A673 (cell line): Measurements from ENCODE around the gene PHAF1. TPM values are rescaled to one million over a fixed set of nuclear protein-coding genes. Genes with fewer than 3 reads are reported as not detected.
"Not testable (repeated sequence)": the region's sequence is repeated elsewhere in the genome, so short reads cannot be mapped to it uniquely, and the experiment has no call there.

Experiments
- BruUV-seq: library from RNA; stranded (reverse); fragments of 400-500 nt; replicated peaks from 2 replicates; lab custom pipeline; 2021; lab: Mats Ljungman, UMichigan
- CTCF ChIA-PET: fragments of 300-600 bp; sonication (Branson Sonifier 250); formaldehyde crosslinking; loops from one replicate; lab custom pipeline; 2022; ENCODE audit warnings: antibody characterized with exemption; lab: Charles Lee
- POLR2A ChIA-PET: fragments of 300-600 bp; sonication (Branson Sonifier 250); formaldehyde crosslinking; loops from one replicate; lab custom pipeline; 2022; ENCODE audit warnings: antibody characterized with exemption; ENCODE audit not compliant: low non-redundant PET; lab: Charles Lee
- DNase-seq: peaks from one replicate; pipeline ENCODE4 v3.0.0-alpha.2; 2015; ENCODE audit warnings: low spot score
- H3K27ac ChIP-seq: fragments of 200-600 bp; sonication (generic); 2 replicates; pipeline ENCODE4 v1.5.1; 2016; ENCODE audit warnings: mixed run types, low read depth, mild to moderate bottlenecking, mixed read lengths, antibody characterized with exemption, low read length; ENCODE audit not compliant: poor library complexity, severe bottlenecking
- H3K27me3 ChIP-seq: fragments of 200-600 bp; sonication (generic); replicated peaks from 2 replicates; pipeline ENCODE4 v1.6.1; 2017; ENCODE audit warnings: mixed run types, low read depth, mild to moderate bottlenecking, mixed read lengths, antibody characterized with exemption, low read length; ENCODE audit not compliant: insufficient read depth, poor library complexity
- H3K36me3 ChIP-seq: fragments of 200-600 bp; sonication (generic); 2 replicates; pipeline ENCODE4 v1.6.1; 2016; ENCODE audit warnings: mixed run types, mild to moderate bottlenecking, mixed read lengths, antibody characterized with exemption, low read length; ENCODE audit not compliant: insufficient read depth, poor library complexity, severe bottlenecking
- H3K4me1 ChIP-seq: fragments of 200-600 bp; sonication (generic); 2 replicates; pipeline ENCODE4 v1.6.1; 2017; ENCODE audit warnings: mixed run types, mild to moderate bottlenecking, mixed read lengths, antibody characterized with exemption, low read length; ENCODE audit not compliant: insufficient read depth, poor library complexity, severe bottlenecking
- H3K4me3 ChIP-seq: fragments of 200-600 bp; sonication (generic); 2 replicates; pipeline ENCODE4 v1.5.1; 2016; ENCODE audit warnings: low read depth, mixed run types, mild to moderate bottlenecking, mixed read lengths, low read length; ENCODE audit not compliant: poor library complexity, severe bottlenecking
- H3K9me3 ChIP-seq: fragments of 200-600 bp; sonication (generic); 2 replicates; pipeline ENCODE4 v1.6.1; 2016; ENCODE audit warnings: mixed run types, low read depth, mild to moderate bottlenecking, mixed read lengths, antibody characterized with exemption, low read length; ENCODE audit not compliant: poor library complexity, severe bottlenecking
- CTCF ChIP-seq: fragments of 300-800, 200-600 bp; sonication (generic); conservative IDR thresholded peaks from 2 replicates; pipeline ENCODE4 v1.5.1; 2017; ENCODE audit warnings: low read depth, mild to moderate bottlenecking, antibody characterized with exemption, low read length, moderate library complexity, mixed read lengths
- EZH2 ChIP-seq: fragments of 200-600 bp; sonication (generic); IDR thresholded peaks from 2 replicates; pipeline ENCODE4 v1.6.1; 2017; ENCODE audit warnings: borderline replicate concordance, low read depth, mild to moderate bottlenecking, mixed read lengths, antibody characterized with exemption, low read length; ENCODE audit not compliant: poor library complexity, severe bottlenecking
- intact Hi-C: fragments of 100-400 bp; cut with micrococcal nuclease; formaldehyde crosslinking; loops from one replicate; pipeline ENCODE4 v1.10.0; 2022; ENCODE audit not compliant: unreplicated experiment
- total RNA-seq: library from RNA; stranded (reverse); gene quantifications from 2 replicates; pipeline ENCODE4 v1.2.3, GENCODE V29; 2021

PHAF1 gene
- total RNA-seq, 1 experiment from 2014 or later: 23.2 TPM

GRCh38 chr16:67117716-67118115, 8.0 kb downstream of the PHAF1 start:
- Histone ChIP-seq H3K27ac (no peak overlapping the region), H3K36me3 (peaks cover 12% of the 10 kb centered on the region), H3K4me3 (no peak overlapping the region), H3K27me3 (no peaks in the 10 kb centered on the region), H3K4me1 (no peaks in the 10 kb centered on the region), H3K9me3 (no peaks in the 10 kb centered on the region)
- POLR2A ChIA-PET: interaction anchor here (0.6 kb wide), 1 partner anchor 955 kb away, joined by 4 read pairs; no protein-coding TSS in a partner anchor
- TF ChIP-seq CTCF (no peak), EZH2 (no peak)
- CTCF ChIA-PET: no interaction called here
- intact Hi-C loops: no loop called here
- no TSS peak for BruUV-seq
- DNase-seq: no peak

GRCh38 chr16:67120025-67120424, 10.3 kb downstream of the PHAF1 start:
- no peaks in the 10 kb centered on the region for H3K4me1 ChIP-seq
- ChIA-PET CTCF (interaction anchor here (1.8 kb wide), 1 partner anchor 102 kb away, joined by 4 read pairs; no protein-coding TSS in a partner anchor), POLR2A (interaction anchor here (0.6 kb wide), 1 partner anchor 12 kb away, joined by 20 read pairs; no protein-coding TSS in a partner anchor)
- H3K4me3 ChIP-seq: no peak overlapping the region
- H3K27me3 ChIP-seq: no peaks in the 10 kb centered on the region
- H3K36me3 ChIP-seq: peaks cover 23% of the 10 kb centered on the region
- no TSS peak for BruUV-seq
- DNase-seq: no peak
- intact Hi-C loops: no loop called here
- H3K27ac ChIP-seq: no peak overlapping the region
- TF ChIP-seq EZH2 (no peak), CTCF (no peak)
- no peaks in the 10 kb centered on the region for H3K9me3 ChIP-seq

- intact Hi-C loops, H3K27me3 ChIP-seq, CTCF ChIA-PET, H3K27ac ChIP-seq, H3K4me1 ChIP-seq, H3K9me3 ChIP-seq, BruUV-seq, H3K4me3 ChIP-seq, DNase-seq, POLR2A ChIA-PET: not testable (repeated sequence)
- H3K36me3 ChIP-seq: peaks cover 26% of the 10 kb centered on the region
These were observed 13.1 kb downstream of the PHAF1 start for GRCh38 chr16:67122799-67123198.

- CTCF ChIA-PET: no interaction called here
- Histone ChIP-seq H3K9me3 (no peaks in the 10 kb centered on the region), H3K4me3 (no peak overlapping the region), H3K4me1 (no peaks in the 10 kb centered on the region), H3K27me3 (no peaks in the 10 kb centered on the region), H3K36me3 (peaks cover 29% of the 10 kb centered on the region), H3K27ac (no peak overlapping the region)
- DNase-seq: no peak
- intact Hi-C loops: no loop called here
- TF ChIP-seq CTCF (no peak), EZH2 (no peak)
- BruUV-seq: no TSS peak
- POLR2A ChIA-PET: no interaction called here
These were observed 18.7 kb downstream of the PHAF1 start for GRCh38 chr16:67128417-67128816.
